Activated T-cell treated with anti-CD3 and anti-CD28 coated beads for 48 hours (primary cell): ENCODE data around the gene GFOD1.
"Not testable (repeated sequence)": the region's sequence is repeated elsewhere in the genome, so short reads cannot be mapped to it uniquely, and the experiment has no call there.

ENCODE experiments used
- DNase-seq: peaks from one replicate; pipeline ENCODE4 v3.0.0-alpha.2; 2020; ENCODE audit warnings: low read depth

GFOD1 gene

GRCh38 chr6:13511913-13512717, 24.7 kb upstream of the GFOD1 start:
- no peak for DNase-seq

- not testable (repeated sequence) for DNase-seq
These were observed 23.8 kb upstream of the GFOD1 start for GRCh38 chr6:13511141-13511571.

DNA sequence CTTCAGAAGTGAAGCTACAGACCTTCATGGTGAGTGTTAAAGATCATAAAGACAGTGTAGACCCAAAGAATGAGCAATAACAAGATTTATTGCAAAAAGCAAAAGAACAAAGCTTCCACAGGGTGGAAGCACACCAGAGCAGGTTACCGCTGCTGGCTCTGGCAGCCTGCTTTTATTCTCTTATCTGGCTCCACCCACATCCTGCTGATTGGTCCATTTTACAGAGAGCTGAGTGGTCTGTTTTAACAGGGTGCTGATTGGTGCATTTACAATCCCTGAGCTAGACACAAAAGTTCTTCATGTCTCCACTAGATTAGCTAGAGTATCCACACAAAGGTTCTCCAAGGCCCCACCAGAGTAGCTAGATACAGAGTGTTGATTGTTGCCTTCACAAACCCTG, 23.0 kb upstream of the GFOD1 start:
- not testable (repeated sequence) for DNase-seq

DNA sequence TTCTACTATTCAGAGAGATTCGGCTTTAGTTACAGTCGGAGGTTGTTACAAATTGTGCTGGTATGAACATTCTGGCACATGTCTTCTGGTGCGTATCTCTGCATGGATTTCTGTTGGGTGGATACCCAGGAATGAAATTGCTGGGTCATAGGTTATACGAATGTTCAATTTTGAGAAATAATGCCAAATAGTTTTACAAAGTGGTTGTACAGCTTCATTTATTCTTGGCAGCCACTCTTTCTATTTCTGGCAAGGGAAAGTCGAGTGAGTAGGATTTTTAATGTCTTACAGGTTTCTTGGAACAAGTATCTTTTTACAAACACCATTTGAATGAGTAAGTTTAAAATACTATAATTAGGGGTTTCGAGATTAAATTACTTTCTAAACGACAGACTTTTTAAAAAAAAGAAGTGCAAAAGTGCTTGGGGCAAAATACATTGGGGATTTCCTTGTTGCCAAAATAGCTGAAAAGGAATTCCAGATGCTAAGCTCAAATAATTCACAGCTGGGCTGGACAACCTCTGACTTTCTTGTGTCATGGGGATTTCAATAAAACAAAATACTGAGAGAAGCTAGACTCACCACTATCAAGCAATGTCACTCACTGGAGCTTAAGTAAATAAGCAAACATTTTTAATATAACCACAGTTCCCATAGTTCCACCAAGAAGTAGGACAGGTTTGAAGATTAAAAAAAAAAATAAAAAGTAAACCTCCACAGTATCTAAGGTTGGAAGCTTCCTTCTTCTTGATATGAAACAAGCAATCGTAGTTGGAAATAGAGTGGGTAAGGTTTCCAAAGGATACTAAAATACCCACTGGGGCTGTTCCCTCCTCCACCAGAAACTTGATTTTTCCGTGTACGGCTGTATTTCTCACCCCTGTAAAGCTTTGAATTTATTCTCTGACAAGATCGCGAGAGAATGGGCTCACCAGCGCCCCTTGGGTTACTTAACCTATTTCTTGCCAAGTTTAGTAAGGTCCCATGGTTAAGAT, 21.6 kb upstream of the GFOD1 start:
- no peak for DNase-seq

DNA sequence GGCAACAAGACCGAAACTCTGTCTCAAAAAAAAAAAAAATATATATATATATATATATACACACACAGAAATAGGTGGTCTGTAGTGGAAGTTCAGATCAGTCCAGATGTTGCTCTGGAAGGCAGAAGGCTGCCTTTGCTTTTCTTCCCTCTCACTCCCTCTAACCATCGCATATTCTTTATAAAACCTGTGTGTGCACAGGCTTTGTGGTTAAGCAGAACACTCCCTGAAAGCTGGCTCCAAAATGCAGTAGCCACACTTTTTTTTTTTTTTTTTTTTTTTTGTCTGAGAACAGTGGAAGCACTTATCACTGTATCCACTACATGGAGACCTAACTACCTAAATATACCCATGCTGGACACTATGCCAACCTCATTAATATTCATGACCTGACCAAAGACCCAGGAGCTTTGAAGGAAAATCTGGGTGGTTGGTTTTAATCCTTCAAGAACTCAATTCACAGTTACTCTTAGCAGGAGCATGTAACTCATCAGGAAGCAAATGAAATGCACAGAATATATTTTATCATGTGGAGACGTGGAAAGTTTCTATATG, 20.0 kb upstream of the GFOD1 start:
- no peak for DNase-seq

- DNase-seq, result no peak
These were observed 17.9 kb upstream of the GFOD1 start for GRCh38 chr6:13505345-13505734.

DNA sequence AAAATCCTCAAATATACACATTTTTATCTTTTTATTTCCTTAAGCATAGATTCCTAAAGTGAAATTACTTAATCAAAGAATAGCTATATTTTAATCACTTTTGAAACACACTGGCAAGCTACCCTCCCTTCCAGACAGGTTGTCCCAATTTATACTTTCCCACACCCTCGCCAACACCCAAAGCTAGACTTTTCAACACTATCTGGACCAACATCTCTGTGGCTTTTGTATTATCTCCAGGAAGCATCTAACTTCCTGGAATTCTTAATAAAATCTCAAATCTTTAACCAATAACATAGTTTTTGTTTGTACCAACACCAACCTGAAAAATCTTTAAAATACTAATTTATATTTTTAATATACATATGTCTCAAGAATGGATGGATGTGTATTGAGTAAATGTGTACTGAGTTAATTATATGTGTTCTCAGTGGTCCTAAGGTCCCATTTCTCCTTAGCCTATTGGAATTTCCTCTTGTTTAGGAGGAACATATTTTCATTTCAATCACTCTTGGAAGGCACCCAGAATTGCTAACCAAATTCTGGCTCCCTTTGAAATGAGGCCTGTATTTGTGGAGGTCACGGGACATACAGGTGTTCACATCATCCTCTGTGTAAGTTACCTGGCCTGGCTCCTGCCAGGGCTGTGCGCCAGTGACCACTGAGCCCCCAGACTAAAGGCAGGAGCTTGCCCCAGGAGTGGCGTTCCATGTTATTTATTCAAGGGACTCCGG, 17.4 kb upstream of the GFOD1 start:
- DNase-seq, result no peak

- no peak for DNase-seq
These were observed 13.5 kb upstream of the GFOD1 start for GRCh38 chr6:13500915-13501314.

- no peak for DNase-seq
These were observed 12.9 kb upstream of the GFOD1 start for GRCh38 chr6:13500264-13500663.

DNA sequence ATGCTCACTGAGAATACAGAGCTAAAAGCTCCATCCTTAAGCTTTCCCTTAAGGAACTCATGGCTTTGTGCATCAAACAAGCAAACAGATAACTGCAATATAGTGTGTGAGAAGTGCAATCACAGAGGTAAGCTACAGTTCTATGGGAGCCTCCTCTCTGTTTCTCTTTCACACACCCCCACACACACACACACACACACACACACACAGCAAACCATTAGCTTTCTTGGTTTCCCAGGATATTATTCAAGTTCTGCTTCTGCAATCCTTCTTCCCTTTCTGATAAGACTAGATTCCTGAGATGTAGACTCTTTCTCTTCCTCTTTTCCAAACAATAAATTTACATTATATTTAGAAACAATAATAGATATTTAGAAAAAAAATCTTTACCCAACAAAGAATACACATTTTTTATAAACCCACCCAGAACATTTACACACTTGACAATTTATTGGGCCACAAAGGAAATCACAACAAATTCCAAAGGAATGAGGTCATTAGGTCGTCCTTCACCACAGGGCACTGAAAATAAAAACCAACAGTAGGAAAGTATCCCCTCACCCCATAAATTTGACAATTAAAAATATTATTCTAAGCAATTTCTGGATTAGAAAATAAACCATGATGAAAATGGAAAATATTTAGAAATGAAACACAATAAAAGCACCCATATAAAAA, 9.3 kb upstream of the GFOD1 start:
- no peak for DNase-seq

DNA sequence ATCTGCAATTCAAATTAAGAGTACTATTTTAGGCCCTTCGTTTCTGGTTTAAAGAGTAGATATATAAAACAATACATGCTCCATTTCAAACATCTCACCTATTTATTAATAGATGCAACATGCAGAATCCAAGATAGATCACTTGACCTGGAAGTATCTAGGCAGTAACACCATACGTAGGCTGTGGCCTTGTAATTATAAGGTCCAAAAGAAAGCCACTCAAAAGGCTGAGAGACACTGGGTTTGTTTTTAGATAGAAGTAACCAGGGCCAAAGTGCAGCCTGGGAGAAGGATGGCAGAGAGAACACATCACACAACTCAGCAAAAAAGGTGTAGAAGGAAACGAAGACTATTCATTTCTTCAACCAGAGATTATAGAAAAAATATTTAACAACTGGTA, 8.4 kb upstream of the GFOD1 start:
- no peak for DNase-seq

DNA sequence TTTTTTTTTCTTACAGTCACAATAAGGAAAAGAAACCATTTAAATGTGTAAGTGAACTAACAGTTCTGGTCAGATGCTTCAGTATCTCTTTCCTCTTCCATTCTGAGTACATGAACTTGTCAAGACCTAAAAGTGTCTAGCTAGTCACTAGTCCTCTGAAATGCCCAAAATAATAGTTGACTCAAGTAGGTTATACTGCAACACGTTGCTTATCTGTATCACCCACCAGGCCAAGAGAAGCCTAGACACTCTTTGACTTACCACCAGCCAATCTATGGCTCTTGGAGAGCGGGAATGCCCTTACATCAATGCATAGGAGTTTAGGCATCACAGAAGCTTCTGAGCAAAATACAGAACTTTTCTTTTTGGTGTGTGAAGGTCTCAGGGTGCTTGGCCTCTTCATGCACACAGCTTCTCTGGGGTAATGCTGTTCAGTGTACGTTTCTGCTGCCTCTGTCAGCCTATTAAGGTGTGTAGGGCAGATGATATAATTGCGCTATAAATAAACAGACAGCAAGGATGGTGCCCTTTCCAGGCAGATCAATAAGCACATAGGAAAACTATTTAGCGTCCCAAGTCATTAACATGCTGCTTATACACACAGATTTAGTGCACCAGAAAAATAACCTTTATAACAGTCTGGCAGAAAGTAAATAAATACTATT, 7.8 kb upstream of the GFOD1 start:
- no peak for DNase-seq

- DNase-seq, result no peak
These were observed 6.7 kb upstream of the GFOD1 start for GRCh38 chr6:13494137-13494536.

GRCh38 chr6:13493147-13493546, 5.7 kb upstream of the GFOD1 start:
- no peak for DNase-seq

- no peak for DNase-seq
These were observed 5.0 kb upstream of the GFOD1 start for GRCh38 chr6:13492357-13492756.

DNA sequence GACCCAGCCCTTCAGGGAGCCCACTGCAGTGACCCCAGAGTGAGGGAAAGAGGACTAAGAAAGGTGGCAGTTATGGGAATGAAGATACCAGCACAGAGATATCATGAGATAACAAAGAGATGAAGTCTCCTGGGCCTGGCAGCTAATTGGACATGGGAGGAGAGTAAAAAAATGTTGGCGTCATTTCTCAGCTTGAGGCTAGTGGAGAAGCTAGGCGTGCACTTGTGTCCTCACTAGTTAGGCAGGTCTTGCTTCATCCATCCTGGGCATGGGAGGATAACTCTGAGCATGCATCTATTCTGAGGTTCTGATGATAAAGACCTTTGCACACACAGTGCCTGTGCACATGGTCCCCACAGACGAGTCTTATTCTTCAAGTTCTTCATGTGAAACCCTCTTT, 4.1 kb upstream of the GFOD1 start:
- no peak for DNase-seq

- no peak for DNase-seq
These were observed 3.0 kb upstream of the GFOD1 start for GRCh38 chr6:13490402-13490801.

DNA sequence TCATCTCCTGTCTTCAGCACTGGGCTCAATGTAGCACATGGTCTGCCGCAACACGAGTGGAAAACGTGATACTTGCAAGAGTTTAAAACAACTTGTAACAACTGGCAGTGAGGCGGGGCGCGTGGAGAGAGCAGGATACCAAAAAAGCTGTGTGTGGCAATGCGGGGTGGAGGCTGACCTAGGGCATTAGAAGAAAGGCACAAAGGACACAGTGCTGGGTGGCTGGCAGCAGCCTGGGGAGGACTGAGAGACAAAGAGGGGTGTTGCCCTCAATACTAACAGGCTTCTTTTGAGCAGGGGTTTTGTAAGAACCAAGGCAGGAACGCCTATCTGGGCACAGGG, 1.5 kb upstream of the GFOD1 start:
- DNase-seq, result no peak

- peak; percentile 14 for DNase-seq
These were observed 855 bp upstream of the GFOD1 start for GRCh38 chr6:13488015-13488895.

- DNase-seq, result peak; percentile 64
These were observed 700 bp downstream of the GFOD1 start for GRCh38 chr6:13486679-13487121.
